Hematopoietic multipotent progenitor cell treated with erythropoietin and hydrocortisone succinate and interleukin-3 and kit ligand, for 17 days (in vitro differentiated cells): ENCODE measurements around the gene EPHB3.
"Not testable (repeated sequence)": the region's sequence is repeated elsewhere in the genome, so short reads cannot be mapped to it uniquely, and the experiment has no call there.

Source experiments
- DNase-seq: peaks from one replicate; pipeline ENCODE4 v3.0.0-alpha.2; 2015; ENCODE audit warnings: low spot score

Gene EPHB3

DNA sequence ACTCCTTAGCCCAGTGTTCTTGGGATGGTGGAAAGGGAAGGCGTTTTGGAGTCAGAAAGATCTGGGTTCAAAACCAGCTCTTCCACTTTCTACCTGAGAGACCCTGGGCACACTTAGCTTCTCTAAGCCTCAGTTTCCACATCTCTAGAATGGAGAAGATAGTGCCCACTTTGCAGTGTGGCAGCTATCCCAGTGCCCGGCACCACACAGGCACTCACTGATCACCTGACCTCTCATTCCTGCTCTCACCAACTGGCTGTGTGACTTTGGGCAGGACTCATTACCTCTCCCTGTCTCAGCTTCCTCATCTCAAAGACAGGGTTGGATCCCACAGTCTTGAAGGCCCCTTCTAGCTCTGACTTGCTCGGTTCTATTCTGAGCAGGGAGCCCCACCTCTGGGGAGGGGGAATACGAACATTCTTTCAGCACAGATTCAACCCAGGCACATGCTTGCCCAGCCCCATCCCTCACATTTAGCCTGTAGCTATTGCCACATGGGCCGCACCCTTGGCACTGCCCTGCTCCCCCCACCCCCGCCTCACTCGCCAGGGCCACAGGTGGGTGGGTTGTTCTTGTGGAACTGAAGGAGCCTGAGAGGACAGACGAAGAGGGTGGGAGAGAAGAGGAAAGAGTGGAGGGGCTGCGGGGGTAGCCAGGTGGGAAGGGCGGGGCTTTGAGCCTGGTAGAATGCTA is 39.2 kb downstream of the EPHB3 start:
- DNase-seq: no peak

- no peak for DNase-seq
Measured at GRCh38 chr3:184601576-184602371, 40.2 kb downstream of the EPHB3 start.

GRCh38 chr3:184602372-184603150 is 41.0 kb downstream of the EPHB3 start:
- no peak for DNase-seq

- DNase-seq: no peak
Measured at GRCh38 chr3:184603151-184604030, 41.8 kb downstream of the EPHB3 start.

GRCh38 chr3:184604039-184604601 is 42.5 kb downstream of the EPHB3 start:
- DNase-seq: no peak

DNA sequence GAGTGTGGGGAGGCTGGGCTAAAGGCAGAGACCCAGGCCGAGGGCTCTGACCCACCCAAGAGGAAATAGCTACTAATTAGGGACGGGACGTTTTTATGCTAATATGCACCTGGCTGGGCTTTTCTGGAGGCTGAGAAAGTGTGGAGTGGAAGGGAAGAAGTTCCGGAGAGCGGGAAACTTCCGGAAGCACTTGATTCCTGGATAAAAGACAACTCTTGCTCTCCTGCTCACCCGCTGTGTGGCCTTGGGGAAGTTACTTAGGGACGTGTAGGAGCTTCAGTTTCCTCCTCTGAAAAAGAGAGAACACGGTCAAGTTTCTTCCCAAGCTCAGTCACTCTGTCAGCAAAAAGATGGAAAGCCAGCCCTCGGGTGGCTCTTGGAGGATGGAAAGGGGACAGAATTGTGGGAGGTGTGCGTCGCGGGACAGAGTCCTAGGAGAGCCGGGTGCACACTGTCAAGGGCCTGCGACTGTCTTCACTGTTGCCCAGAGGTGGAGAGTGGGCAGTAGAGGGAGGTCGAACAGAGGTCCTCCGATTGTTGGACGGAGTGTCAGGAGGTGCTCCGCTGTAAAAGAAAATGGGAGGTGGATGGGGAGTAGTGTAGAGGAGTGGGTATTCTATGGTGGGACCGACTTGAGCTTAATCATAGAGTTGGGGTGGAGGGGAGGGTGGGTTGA is 43.2 kb downstream of the EPHB3 start:
- DNase-seq: no peak

- no peak for DNase-seq
Measured at GRCh38 chr3:184608209-184608608, 46.6 kb downstream of the EPHB3 start.

- DNase-seq: no peak
Measured at GRCh38 chr3:184609476-184610244, 48.1 kb downstream of the EPHB3 start.

GRCh38 chr3:184610245-184610871 is 48.8 kb downstream of the EPHB3 start:
- no peak for DNase-seq

DNA sequence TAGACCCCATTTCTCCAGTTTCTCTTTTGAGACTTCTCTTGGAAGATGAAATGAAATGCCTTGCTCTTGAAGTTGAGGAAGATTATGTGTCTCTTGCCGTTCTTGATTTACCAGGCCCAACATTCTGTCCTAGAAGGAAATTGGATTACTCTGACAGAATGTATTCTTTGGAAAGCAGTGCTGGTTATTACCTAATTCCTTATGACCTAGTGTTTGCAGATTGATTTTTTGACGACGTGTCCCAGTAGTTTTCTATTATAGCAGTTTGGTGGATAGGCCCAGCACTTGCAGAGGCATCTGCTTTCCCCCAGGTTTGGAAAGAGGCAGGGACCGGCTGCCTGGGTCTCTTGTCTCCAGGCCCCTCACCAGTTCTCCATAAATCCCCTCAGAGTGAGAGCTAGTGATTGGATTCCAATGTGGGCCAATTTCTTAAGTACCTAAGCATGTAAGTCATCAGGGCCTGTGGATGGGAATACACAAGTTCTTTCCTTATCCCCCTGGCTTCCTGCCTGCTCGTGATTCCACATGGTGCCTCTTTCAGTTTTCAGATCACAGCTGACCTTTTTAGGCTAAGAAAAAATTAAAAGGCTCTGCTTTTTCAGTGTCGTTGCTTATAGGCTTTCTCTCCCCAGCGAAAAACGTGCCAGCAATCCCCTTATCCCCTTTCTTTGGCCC is 50.2 kb downstream of the EPHB3 start:
- no peak for DNase-seq

GRCh38 chr3:184615396-184615795 is 53.8 kb downstream of the EPHB3 start:
- DNase-seq: no peak

GRCh38 chr3:184616436-184616835 is 54.9 kb downstream of the EPHB3 start:
- no peak for DNase-seq

GRCh38 chr3:184617306-184617705 is 55.7 kb downstream of the EPHB3 start:
- not testable (repeated sequence) for DNase-seq

- DNase-seq: no peak
Measured at GRCh38 chr3:184618811-184619210, 57.2 kb downstream of the EPHB3 start.

- DNase-seq: no peak
Measured at GRCh38 chr3:184619369-184619768, 57.8 kb downstream of the EPHB3 start.

GRCh38 chr3:184619787-184620430 is 58.3 kb downstream of the EPHB3 start:
- no peak for DNase-seq

DNA sequence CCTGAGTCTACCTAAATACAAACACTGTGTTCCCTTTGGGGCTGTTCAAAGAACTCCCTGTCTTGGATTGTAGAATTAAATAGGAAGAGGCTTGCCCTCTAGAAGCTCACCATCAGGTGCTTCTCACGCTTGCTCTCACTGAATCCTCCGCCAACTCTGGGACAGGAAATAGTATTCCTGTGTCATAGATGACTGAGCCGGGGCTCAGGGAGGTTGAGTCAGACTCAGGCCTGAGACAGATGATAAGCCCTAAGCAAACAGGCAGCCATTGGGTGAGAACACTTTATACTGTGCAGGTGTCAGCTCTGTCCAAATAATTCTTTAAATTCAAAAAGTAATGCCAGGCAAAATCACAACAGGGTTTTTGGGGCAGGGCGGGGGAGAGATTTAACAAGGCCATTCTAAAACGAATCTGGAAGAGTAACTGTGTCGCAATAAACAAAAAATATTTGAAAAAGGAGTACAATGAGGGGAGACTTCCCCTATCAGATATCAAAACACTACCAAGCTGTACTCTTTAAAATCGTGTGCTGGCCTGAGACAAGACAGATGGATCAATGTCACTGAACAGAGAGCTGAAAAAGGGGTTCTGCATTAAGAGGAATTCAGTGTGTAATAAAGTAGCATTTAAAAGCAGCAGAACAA is 59.0 kb downstream of the EPHB3 start:
- DNase-seq: no peak

DNA sequence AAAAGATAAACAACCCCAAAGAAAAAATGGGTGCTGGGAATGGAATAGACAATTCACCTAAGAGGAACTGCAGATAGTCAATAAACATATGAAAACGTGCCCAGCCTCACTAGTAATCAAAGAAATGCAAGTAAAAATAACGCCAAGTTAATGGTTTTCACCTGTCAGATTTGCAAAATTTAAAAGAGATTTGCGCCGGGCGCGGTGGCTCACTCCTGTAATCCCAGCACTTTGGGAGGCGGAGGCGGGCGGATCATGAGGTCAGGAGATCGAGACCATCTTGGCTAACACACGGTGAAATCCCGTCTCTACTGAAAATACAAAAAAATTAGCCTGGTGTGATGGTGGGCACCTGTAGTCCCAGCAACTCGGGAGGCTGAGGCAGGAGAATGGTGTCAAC is 60.6 kb downstream of the EPHB3 start:
- DNase-seq: not testable (repeated sequence)
